H9 (cell line): ENCODE measurements around the gene TRIOBP. TPM values are rescaled to one million over a fixed set of nuclear protein-coding genes. Genes with fewer than 3 reads are reported as not detected.

Source experiments
- DNase-seq: peaks from one replicate; pipeline ENCODE4 v3.0.0-alpha.2; 2017
- H2AFZ ChIP-seq: one replicate; pipeline ENCODE4 v1.6.1; 2013; ENCODE audit warnings: mild to moderate bottlenecking, low read length, control low read depth, moderate library complexity
- H2AK5ac ChIP-seq: 2 replicates; pipeline ENCODE4 v1.6.1; 2013; ENCODE audit warnings: low read length, control low read depth, mixed read lengths; ENCODE audit not compliant: insufficient read length
- H2BK120ac ChIP-seq: one replicate; pipeline ENCODE4 v1.6.1; 2013; ENCODE audit warnings: low read depth, mild to moderate bottlenecking, low read length, control low read depth, inconsistent platforms; ENCODE audit not compliant: poor library complexity, severe bottlenecking
- H2BK12ac ChIP-seq: 2 replicates; pipeline ENCODE4 v1.6.1; 2013; ENCODE audit warnings: low read length, control low read depth, mixed read lengths, low read depth; ENCODE audit not compliant: insufficient read length
- H2BK15ac ChIP-seq: 2 replicates; pipeline ENCODE4 v1.6.1; 2013; ENCODE audit warnings: low read depth, low read length, control low read depth
- H2BK20ac ChIP-seq: one replicate; pipeline ENCODE4 v1.6.1; 2013; ENCODE audit warnings: low read depth, mild to moderate bottlenecking, low read length, control low read depth, inconsistent platforms; ENCODE audit not compliant: poor library complexity, severe bottlenecking
- H2BK5ac ChIP-seq: 2 replicates; pipeline ENCODE4 v1.6.1; 2013; ENCODE audit warnings: low read length, control low read depth, mixed read lengths; ENCODE audit not compliant: insufficient read length
- H3K14ac ChIP-seq: 2 replicates; pipeline ENCODE4 v1.6.1; 2013; ENCODE audit warnings: low read length, control low read depth; ENCODE audit not compliant: insufficient read depth
- H3K18ac ChIP-seq: 2 replicates; pipeline ENCODE4 v1.6.1; 2013; ENCODE audit warnings: low read depth, mild to moderate bottlenecking, mixed read lengths, low read length, control low read depth; ENCODE audit not compliant: insufficient read length
- H3K23ac ChIP-seq: 2 replicates; pipeline ENCODE4 v1.6.1; 2013; ENCODE audit warnings: low read length, control low read depth, mixed read lengths, low read depth; ENCODE audit not compliant: insufficient read length
- H3K23me2 ChIP-seq: 2 replicates; pipeline ENCODE4 v1.6.1; 2013; ENCODE audit warnings: low read depth, mild to moderate bottlenecking, mixed read lengths, low read length, control low read depth; ENCODE audit not compliant: insufficient read length, poor library complexity, severe bottlenecking
- H3K27ac ChIP-seq: 2 replicates; pipeline ENCODE4 v1.5.1; 2013; ENCODE audit warnings: low read length, control low read depth, mixed read lengths, low read depth; ENCODE audit not compliant: insufficient read length
- H3K27me3 ChIP-seq: 2 replicates; pipeline ENCODE4 v1.6.1; 2013; ENCODE audit warnings: low read length, control low read depth, inconsistent platforms; ENCODE audit not compliant: insufficient read depth
- H3K4ac ChIP-seq: 2 replicates; pipeline ENCODE4 v1.6.1; 2013; ENCODE audit warnings: low read depth, mild to moderate bottlenecking, control low read depth, inconsistent platforms, low read length, moderate library complexity
- H3K4me1 ChIP-seq: 2 replicates; pipeline ENCODE4 v1.6.1; 2013; ENCODE audit warnings: low read length, control low read depth, inconsistent platforms; ENCODE audit not compliant: insufficient read depth
- H3K4me2 ChIP-seq: 2 replicates; pipeline ENCODE4 v1.6.1; 2013; ENCODE audit warnings: low read length, control low read depth, mixed read lengths; ENCODE audit not compliant: insufficient read length, insufficient read depth
- H3K56ac ChIP-seq: 2 replicates; pipeline ENCODE4 v1.6.1; 2013; ENCODE audit warnings: low read depth, mild to moderate bottlenecking, mixed read lengths, low read length, control low read depth; ENCODE audit not compliant: insufficient read length
- H3K79me1 ChIP-seq: 2 replicates; pipeline ENCODE4 v1.6.1; 2013; ENCODE audit warnings: low read depth, mild to moderate bottlenecking, moderate library complexity, low read length, control low read depth, inconsistent platforms; ENCODE audit not compliant: insufficient read depth, poor library complexity, severe bottlenecking
- H3K79me2 ChIP-seq: 2 replicates; pipeline ENCODE4 v1.6.1; 2013; ENCODE audit warnings: low read length, control low read depth, inconsistent platforms; ENCODE audit not compliant: insufficient read depth
- H3K9ac ChIP-seq: 2 replicates; pipeline ENCODE4 v1.6.1; 2013; ENCODE audit warnings: low read length, control low read depth, mixed read lengths; ENCODE audit not compliant: insufficient read length; ENCODE audit errors: extremely low read depth
- H3K9me3 ChIP-seq: one replicate; pipeline ENCODE4 v1.6.1; 2013; ENCODE audit warnings: low read depth, low read length, inconsistent platforms; ENCODE audit not compliant: control insufficient read depth
- H3T11ph ChIP-seq: one replicate; pipeline ENCODE4 v1.6.1; 2013; ENCODE audit warnings: mild to moderate bottlenecking, low read length, control low read depth, inconsistent platforms
- H4K20me1 ChIP-seq: one replicate; pipeline ENCODE4 v1.6.1; 2013; ENCODE audit not compliant: control insufficient read depth, insufficient read length, insufficient read depth
- H4K5ac ChIP-seq: 2 replicates; pipeline ENCODE4 v1.6.1; 2013; ENCODE audit warnings: low read depth, mild to moderate bottlenecking, mixed read lengths, low read length, control low read depth; ENCODE audit not compliant: insufficient read length
- H4K8ac ChIP-seq: replicated peaks from 2 replicates; pipeline ENCODE4 v1.6.1; 2013; ENCODE audit warnings: low read length, control low read depth, mixed read lengths, low read depth; ENCODE audit not compliant: insufficient read length
- H4K91ac ChIP-seq: 2 replicates; pipeline ENCODE4 v1.6.1; 2013; ENCODE audit warnings: low read depth, mild to moderate bottlenecking, moderate library complexity, mixed read lengths, low read length, control low read depth; ENCODE audit not compliant: insufficient read length
- H3K27ac Mint-ChIP-seq, 3 experiments: 2 replicates in 2 of 3; 3 replicates in 1 of 3; pipeline ENCODE4 v1.8.0; 2020 to 2021; ENCODE audit warnings: mixed read lengths in 3 of 3, mild to moderate bottlenecking in 1 of 3, moderate library complexity in 1 of 3
- H3K27me3 Mint-ChIP-seq: 2 replicates; pipeline ENCODE4 v1.8.0; 2021; ENCODE audit warnings: low read depth, mild to moderate bottlenecking, moderate library complexity, mixed read lengths
- H3K36me3 Mint-ChIP-seq, 3 experiments: 2 replicates in 2 of 3; 3 replicates in 1 of 3; pipeline ENCODE4 v1.8.0; 2020 to 2021; ENCODE audit warnings: low read depth in 3 of 3, mixed read lengths in 3 of 3; ENCODE audit not compliant: insufficient read depth in 1 of 3
- H3K4me1 Mint-ChIP-seq, 2 experiments: 2 replicates each; pipeline ENCODE4 v1.8.0; 2020; ENCODE audit warnings: mixed read lengths in 2 of 2
- H3K4me3 Mint-ChIP-seq, 2 experiments: 2 replicates in 1 of 2; 3 replicates in 1 of 2; pipeline ENCODE4 v1.8.0; 2020 to 2021; ENCODE audit warnings: mild to moderate bottlenecking in 2 of 2, mixed read lengths in 2 of 2, moderate library complexity in 1 of 2
- H3K9me3 Mint-ChIP-seq, 2 experiments: 2 replicates in 1 of 2; 3 replicates in 1 of 2; pipeline ENCODE4 v1.8.0; 2020; ENCODE audit warnings: mild to moderate bottlenecking in 2 of 2, mixed read lengths in 2 of 2, moderate library complexity in 1 of 2
- WGBS: extraction: QIAGEN DNeasy Blood & Tissue Kit; methylation state at CpG from one replicate; pipeline ENCODE4 v1.1.7; 2013; ENCODE audit warnings: missing lambda C conversion rate, low lambda C conversion rate, mixed read lengths; ENCODE audit not compliant: insufficient read length; ENCODE audit errors: extremely low coverage; 5-methylcytosine and 5-hydroxymethylcytosine counted together
- total RNA-seq: library from RNA; stranded (reverse); gene quantifications from 2 replicates; pipeline ENCODE4 v1.2.1, GENCODE V29; 2021
- TF ChIP-seq, protein P1 (sequence below): fragments of 200-600 bp; sonication (generic); conservative IDR thresholded peaks from 3 replicates; pipeline ENCODE4 v1.8.0; 2021; ENCODE audit warnings: antibody characterized with exemption, mild to moderate bottlenecking

The TRIOBP gene
- total RNA-seq, 1 experiment from 2014 or later, result 52.7 TPM

DNA sequence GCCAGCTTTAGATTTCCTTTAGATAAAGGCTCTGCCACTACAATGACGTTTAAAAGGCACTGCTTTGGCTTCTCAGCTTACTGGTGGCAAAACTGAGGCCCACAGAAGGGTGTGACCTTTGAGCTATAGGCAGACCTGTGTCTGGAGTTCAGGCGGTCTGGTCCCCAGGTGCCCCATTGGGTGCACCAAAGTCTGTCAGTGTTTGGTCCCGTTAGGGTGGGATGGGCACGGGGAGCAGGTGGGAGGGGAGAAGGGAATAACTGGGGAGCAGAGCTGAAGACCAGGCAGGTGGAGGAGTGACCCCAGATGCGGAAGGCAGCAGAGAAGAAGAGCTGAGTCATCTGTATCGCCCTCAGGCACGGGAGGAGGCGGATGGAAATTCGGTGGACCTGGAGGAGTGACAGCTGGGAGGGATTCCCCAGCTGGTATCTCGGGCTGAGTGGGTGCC is 65.6 kb downstream of the TRIOBP start:
- H3K27me3 Mint-ChIP-seq, result peaks cover 3% of the 10 kb centered on the region
- no peaks in the 10 kb centered on the region for H3K23me2 ChIP-seq
- H3K56ac ChIP-seq, result no peak overlapping the region
- no peak overlapping the region for H3K23ac ChIP-seq
- TF ChIP-seq, protein P1, sequence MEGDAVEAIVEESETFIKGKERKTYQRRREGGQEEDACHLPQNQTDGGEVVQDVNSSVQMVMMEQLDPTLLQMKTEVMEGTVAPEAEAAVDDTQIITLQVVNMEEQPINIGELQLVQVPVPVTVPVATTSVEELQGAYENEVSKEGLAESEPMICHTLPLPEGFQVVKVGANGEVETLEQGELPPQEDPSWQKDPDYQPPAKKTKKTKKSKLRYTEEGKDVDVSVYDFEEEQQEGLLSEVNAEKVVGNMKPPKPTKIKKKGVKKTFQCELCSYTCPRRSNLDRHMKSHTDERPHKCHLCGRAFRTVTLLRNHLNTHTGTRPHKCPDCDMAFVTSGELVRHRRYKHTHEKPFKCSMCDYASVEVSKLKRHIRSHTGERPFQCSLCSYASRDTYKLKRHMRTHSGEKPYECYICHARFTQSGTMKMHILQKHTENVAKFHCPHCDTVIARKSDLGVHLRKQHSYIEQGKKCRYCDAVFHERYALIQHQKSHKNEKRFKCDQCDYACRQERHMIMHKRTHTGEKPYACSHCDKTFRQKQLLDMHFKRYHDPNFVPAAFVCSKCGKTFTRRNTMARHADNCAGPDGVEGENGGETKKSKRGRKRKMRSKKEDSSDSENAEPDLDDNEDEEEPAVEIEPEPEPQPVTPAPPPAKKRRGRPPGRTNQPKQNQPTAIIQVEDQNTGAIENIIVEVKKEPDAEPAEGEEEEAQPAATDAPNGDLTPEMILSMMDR, result no peak
- peaks cover 9 to 57% (median 54%) of the 10 kb centered on the region in 3 experiments; a peak in 6 of 7 replicates for H3K36me3 Mint-ChIP-seq
- no peaks in the 10 kb centered on the region; the same call in 1 of the 2 replicates for H3K27me3 ChIP-seq
- no peak overlapping the region for H2BK15ac ChIP-seq
- no peak overlapping the region for H3T11ph ChIP-seq
- H3K27ac ChIP-seq, result no peak overlapping the region
- H2BK20ac ChIP-seq, result no peak overlapping the region
- no peak overlapping the region for H2BK12ac ChIP-seq
- no peak overlapping the region for H3K4me2 ChIP-seq
- H3K4ac ChIP-seq, result no peak overlapping the region
- no peak overlapping the region for H4K5ac ChIP-seq
- H4K20me1 ChIP-seq, result no peaks in the 10 kb centered on the region
- H3K14ac ChIP-seq, result no peak overlapping the region
- no peak overlapping the region for H2AK5ac ChIP-seq
- no peak overlapping the region for H2BK120ac ChIP-seq
- WGBS, result no CpG with 5 or more reads among the region's 10 CpGs
- H4K91ac ChIP-seq, result no peak overlapping the region
- no peaks in the 10 kb centered on the region for H3K79me2 ChIP-seq
- no peaks in the 10 kb centered on the region for H3K9me3 Mint-ChIP-seq
- no peak for DNase-seq
- H3K9ac ChIP-seq, result no peak overlapping the region
- no peak overlapping the region for H3K18ac ChIP-seq
- H3K4me1 ChIP-seq, result no peaks in the 10 kb centered on the region
- no peaks in the 10 kb centered on the region for H3K9me3 ChIP-seq
- no peak overlapping the region for H4K8ac ChIP-seq
- no peaks in the 10 kb centered on the region for H3K79me1 ChIP-seq
- no peak overlapping the region for H3K4me3 Mint-ChIP-seq
- H3K27ac Mint-ChIP-seq, result peak overlapping the region in 2 of 3 experiments; percentile 28 to 82; a peak in 2 of 7 replicates
- H2BK5ac ChIP-seq, result no peak overlapping the region
- H2AFZ ChIP-seq, result no peak overlapping the region
- H3K4me1 Mint-ChIP-seq, result 0 out of 4 replicates have a peak, but pooled peaks cover 0 to 3% of the 10 kb centered on the region in 2 experiments
